ENCODE data around the gene SCYL1. TPM values are rescaled to one million over a fixed set of nuclear protein-coding genes. Genes with fewer than 3 reads are reported as not detected.

The SCYL1 gene
- total and polyA plus RNA-seq, 2 experiments from 2014 or later, result 52.7 to 66.1 TPM

GRCh38 chr11:65577756-65578109 is 52.9 kb downstream of the SCYL1 start:
- no peak for ATAC-seq
- Histone ChIP-seq H3K4me2 (no peak overlapping the region), H3K36me3 (ENCODE audit: insufficient read depth) (no peaks in the 10 kb centered on the region), H3K4me1 (ENCODE audit: insufficient read depth) (peaks cover 11% of the 10 kb centered on the region), H3K79me2 (replicated peaks; ENCODE audit: insufficient read depth) (no peaks in the 10 kb centered on the region), H3K4me3 (no peak overlapping the region), H3F3A (replicated peaks; ENCODE audit: low read depth) (peaks cover 20% of the 10 kb centered on the region), H2AFZ (no peak overlapping the region), H3K27me3 (ENCODE audit: insufficient read depth) (peaks cover 50% of the 10 kb centered on the region), H3K27ac (ENCODE audit: low read depth) (no peak overlapping the region), H3K9me2 (ENCODE audit: insufficient read depth) (no peaks in the 10 kb centered on the region), H4K20me1 (replicated peaks; ENCODE audit: insufficient read depth) (peaks cover 4% of the 10 kb centered on the region; the same call in 1 of the 2 replicates)
- Mint-ChIP-seq H3K9me3 (no peaks in the 10 kb centered on the region), H3K4me3 (no peak overlapping the region), H3K4me1 (peaks cover 27% of the 10 kb centered on the region), H3K27ac (no peak overlapping the region), H3K36me3 (ENCODE audit: low read depth) (peaks cover 9% of the 10 kb centered on the region), H3K27me3 (ENCODE audit: insufficient read depth, low read depth, poor library complexity) (peaks cover 47% of the 10 kb centered on the region)
- TF ChIP-seq NANOG (IDR thresholded peaks at IDR 0.05; ENCODE audit: borderline replicate concordance) (no peak), STAT1 (IDR thresholded peaks at IDR 0.05; ENCODE audit: unreplicated experiment) (no peak), REST (IDR thresholded peaks at IDR 0.05; ENCODE audit: unreplicated experiment) (no peak), JUNB (IDR thresholded peaks at IDR 0.05; ENCODE audit: unreplicated experiment) (no peak), ZNF331 (CRISPR knock-in tag; IDR thresholded peaks at IDR 0.05; ENCODE audit: low read depth) (no peak), ETS1 (IDR thresholded peaks at IDR 0.05) (no peak), EZH2 (IDR thresholded peaks at IDR 0.05; ENCODE audit: low read depth, unreplicated experiment) (no peak), CTCF (conservative IDR thresholded peaks at IDR 0.05; ENCODE audit: low read depth in 2 of 2) (no peak), ZNF114 (CRISPR knock-in tag; IDR thresholded peaks at IDR 0.05) (no peak), EZH2phosphoT487 (IDR thresholded peaks at IDR 0.05; ENCODE audit: unreplicated experiment) (no peak), POLR2AphosphoS5 (IDR thresholded peaks at IDR 0.05; ENCODE audit: low read depth) (no peak), CREB1 (CRISPR knock-in tag; IDR thresholded peaks at IDR 0.05; ENCODE audit: low read depth) (no peak), ZNF462 (CRISPR knock-in tag; IDR thresholded peaks at IDR 0.05) (no peak)
- no peak for DNase-seq (ENCODE audit: low spot score)
